Measurements from ENCODE around the gene RRP7A.
"Not testable (repeated sequence)": the region's sequence is repeated elsewhere in the genome, so short reads cannot be mapped to it uniquely, and the experiment has no call there.

RRP7A gene

DNA sequence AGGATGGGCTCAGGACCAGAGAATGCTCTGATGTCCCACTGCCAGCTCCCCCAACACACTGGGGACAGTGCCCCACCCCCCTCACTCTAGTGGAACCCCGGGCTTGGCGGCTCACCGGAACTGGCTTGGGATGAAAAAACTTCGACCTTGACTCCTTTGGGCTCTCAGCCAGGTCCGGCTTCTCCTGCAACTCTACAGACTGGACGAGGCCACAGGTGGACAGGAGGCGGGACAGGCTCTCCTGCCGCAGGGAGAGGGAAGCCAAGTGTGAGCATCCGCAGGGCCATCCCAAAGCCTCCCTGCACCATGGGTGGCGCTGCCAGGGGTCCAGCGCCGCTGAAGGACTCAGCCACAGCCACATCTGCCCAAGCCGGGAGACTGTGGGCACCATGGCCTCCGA, 3.7 kb downstream of the RRP7A start:
- Mint-ChIP-seq H3K36me3 (peaks cover 6% of the 10 kb centered on the region), H3K4me3 (no peak overlapping the region), H3K4me1 (peaks cover 15% of the 10 kb centered on the region), H3K27ac (peak overlapping the region; percentile 30), H3K27me3 (no peaks in the 10 kb centered on the region), H3K9me3 (no peaks in the 10 kb centered on the region)

DNA sequence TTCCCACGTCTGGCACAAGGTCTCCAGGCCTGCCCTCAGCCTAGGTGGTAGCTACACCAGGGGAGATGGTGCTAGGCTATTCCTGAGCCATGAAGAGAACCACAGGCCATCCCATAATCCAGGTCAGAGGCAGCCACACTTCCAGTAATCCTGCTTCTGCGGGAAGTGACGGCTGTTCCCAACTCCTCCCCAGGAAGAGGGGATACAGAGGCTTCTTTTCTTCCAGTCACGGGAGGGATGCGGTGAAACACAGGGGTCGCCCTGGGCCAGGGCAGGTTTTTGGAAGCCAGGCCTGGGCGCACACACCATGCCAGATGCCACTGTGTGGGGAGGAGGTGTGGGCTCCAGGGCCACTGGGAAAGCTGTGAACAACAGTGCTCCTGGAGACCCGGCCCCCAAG, 4.3 kb downstream of the RRP7A start:
- H3K4me3 Mint-ChIP-seq, H3K27ac Mint-ChIP-seq, H3K27me3 Mint-ChIP-seq, H3K9me3 Mint-ChIP-seq, H3K36me3 Mint-ChIP-seq: not testable (repeated sequence)
- H3K4me1 Mint-ChIP-seq: peaks cover 13% of the 10 kb centered on the region

DNA sequence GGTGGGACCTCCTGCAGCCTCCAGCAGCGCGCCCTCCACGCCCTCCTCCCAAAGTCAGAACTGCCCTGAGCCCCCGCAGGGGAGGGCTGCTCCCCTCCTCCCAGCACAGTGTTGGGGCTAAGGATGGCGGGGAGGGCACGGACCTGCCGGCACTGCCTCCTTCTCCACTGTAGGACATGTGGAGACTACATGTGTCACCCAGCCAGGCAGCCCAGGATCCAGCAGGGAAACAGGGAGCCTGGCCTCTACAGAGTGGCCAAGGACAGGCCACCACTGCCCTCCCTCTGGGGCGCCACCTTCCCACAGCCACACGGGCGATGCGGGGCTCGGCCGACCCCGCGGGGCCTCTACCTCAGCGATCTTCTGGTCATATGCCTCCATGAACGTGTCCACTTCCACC, 5.3 kb downstream of the RRP7A start:
- H3K4me3 Mint-ChIP-seq, H3K9me3 Mint-ChIP-seq, H3K4me1 Mint-ChIP-seq, H3K36me3 Mint-ChIP-seq, H3K27me3 Mint-ChIP-seq: not testable (repeated sequence)
- peak overlapping the region; percentile 35 for H3K27ac Mint-ChIP-seq

DNA sequence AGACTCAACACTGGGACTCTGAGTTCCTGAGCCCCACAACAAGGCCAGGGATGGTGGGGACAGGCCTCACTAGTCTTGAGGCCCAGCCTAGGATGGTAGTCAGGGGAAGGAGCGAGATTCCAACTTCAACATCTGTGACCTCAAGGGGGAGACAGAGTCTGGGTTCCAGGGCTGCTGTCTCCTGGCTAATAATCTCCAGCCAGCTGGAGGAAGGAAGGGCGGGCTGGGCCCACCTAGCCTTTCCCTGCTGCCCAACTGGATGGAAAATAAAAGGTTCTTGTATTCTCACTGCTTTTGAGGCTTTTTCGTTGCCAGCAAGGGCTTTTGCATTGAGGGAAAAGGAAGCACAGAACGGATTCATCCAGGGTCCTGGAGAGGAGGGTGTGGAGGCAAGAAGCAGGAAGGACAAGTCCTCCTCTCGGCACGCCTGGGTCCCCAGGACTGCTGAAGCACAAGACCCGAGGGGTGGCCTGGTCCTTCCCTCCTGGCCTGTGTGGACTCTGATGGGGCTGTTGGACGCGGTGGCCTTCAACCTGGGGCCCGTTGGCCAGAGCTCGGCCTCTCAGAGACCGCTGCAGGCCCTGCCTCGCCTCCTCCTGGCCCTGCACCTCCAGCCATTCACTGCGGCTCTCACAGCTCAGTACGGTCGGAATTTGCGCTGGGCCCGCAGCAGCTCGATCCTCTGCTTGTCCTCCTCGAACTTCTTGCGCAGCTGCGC, 7.2 kb downstream of the RRP7A start:
- not testable (repeated sequence) for H3K9me3 Mint-ChIP-seq, H3K36me3 Mint-ChIP-seq, H3K4me1 Mint-ChIP-seq, H3K27ac Mint-ChIP-seq, H3K27me3 Mint-ChIP-seq, H3K4me3 Mint-ChIP-seq

DNA sequence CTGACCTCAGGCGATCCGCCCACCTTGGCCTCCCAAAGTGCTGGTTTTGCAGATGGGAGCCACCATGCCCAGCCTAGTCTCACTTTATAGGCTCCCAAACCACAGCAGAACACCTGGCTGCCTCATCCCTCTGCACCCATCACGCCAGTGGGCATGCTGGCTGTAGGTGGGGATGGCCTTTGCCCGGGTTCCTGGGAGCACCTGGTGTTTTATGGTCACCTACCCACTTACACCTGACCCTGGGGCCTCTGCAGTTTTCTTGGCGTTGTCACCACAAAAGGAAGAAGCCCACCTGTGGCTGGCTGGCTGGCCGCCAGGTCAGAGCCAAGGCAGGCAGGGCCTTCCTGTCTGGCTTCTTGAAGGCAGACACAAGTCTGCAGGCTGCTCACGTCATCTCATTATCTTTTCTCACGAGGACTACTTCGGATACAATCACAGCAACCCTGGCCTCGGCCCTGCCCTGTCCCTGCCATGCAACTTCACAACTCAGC, 8.2 kb downstream of the RRP7A start:
- no peaks in the 10 kb centered on the region for H3K36me3 Mint-ChIP-seq
- no peaks in the 10 kb centered on the region for H3K27me3 Mint-ChIP-seq
- peaks cover 4% of the 10 kb centered on the region for H3K4me1 Mint-ChIP-seq
- peak overlapping the region; percentile 36 for H3K27ac Mint-ChIP-seq
- no peaks in the 10 kb centered on the region for H3K9me3 Mint-ChIP-seq
- no peak overlapping the region for H3K4me3 Mint-ChIP-seq

DNA sequence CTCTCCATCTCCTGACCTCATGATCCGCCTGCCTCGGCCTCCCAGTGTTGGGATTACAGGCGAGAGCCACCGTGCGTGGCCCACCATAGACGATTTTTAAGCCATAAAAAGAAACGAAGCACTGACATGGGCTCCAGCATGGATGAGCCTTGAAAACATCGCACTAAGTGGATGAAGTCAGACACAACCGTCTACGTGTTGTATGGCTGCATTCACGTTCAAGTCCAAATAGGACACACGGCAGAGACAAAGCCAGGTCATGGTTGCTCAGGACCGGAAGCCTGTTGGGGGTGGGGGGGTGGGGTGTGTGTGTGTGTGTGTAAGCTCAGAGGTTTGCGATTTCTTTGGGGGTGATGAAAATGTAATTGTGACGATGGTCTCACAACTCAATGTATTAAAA, 10.0 kb downstream of the RRP7A start:
- no peaks in the 10 kb centered on the region for H3K27me3 Mint-ChIP-seq
- peak overlapping the region; percentile 31 for H3K27ac Mint-ChIP-seq
- H3K4me3 Mint-ChIP-seq: no peak overlapping the region
- H3K36me3 Mint-ChIP-seq: no peaks in the 10 kb centered on the region
- H3K4me1 Mint-ChIP-seq: peaks cover 4% of the 10 kb centered on the region
- no peaks in the 10 kb centered on the region for H3K9me3 Mint-ChIP-seq

DNA sequence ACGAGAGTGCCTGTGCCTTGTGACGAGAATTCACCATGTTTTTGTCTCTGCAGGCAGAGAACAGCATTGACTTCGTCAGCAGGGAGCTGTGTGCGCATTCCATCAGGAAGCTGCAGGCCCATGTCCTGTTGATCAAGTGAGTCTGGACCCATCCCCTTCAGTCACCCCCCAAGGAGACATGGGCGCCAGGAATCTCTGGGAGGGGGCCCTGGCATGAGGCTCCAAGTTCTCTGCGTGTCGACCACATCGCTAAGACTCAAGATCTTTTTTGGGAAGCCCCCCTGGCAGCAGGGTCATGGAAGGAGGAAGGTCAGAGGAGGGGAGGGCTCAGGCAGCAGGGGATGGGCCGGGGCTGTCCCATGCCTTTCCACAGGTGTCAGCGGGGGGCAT, 10.6 kb downstream of the RRP7A start:
- H3K27me3 Mint-ChIP-seq, H3K27ac Mint-ChIP-seq, H3K36me3 Mint-ChIP-seq, H3K4me1 Mint-ChIP-seq, H3K9me3 Mint-ChIP-seq, H3K4me3 Mint-ChIP-seq: not testable (repeated sequence)

DNA sequence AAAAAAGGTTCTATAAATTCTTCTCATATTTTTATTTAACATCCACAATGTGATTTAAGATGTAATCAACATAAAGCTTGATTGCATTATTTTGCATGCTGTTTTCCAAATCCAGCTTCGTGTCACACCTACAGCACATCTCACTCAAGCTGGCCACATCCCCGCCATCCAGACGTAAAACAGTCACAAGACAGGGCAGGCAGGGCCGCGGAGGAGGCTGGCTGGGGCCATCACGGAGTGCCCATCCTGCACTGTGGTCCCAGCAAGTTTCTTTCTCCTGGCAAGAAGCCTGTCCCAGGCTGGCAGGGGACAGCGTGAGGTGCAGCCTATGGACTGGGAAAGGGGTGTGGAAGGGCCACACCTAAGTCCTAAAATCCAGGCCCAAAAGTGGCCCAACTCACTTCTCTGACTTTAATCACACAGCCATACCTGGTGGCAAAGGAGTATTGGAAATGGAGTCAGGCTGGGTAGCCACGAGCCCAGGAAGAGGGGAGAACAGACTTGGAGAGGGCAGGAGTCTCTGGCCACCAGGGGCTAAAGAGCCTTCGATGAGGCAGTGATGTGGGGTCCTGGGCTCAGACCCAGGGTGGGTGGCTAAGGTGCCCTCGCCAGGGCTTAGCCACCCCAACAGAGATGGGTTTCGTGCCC, 11.1 kb downstream of the RRP7A start:
- H3K27ac Mint-ChIP-seq: peak overlapping the region; percentile 30
- not testable (repeated sequence) for H3K27me3 Mint-ChIP-seq, H3K4me1 Mint-ChIP-seq, H3K9me3 Mint-ChIP-seq, H3K36me3 Mint-ChIP-seq, H3K4me3 Mint-ChIP-seq

DNA sequence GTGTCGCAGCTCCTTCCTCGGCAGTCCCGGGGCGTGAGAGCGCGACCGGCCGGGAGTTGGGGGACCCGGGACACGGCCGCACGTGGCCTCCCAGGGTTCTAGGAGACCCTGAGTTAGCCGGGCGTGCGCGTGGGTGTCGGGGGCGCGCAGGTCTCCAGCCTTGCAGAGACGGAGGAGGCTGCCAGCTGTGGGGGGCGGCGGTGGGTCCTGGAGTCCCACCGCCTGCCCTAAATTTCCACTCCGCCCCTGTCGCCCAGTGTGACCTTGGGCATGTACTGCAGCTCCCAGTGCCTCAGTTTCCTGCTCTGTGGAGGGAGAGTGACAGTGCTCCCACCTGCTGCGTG, 18.8 kb downstream of the RRP7A start:
- Mint-ChIP-seq H3K27me3 (no peaks in the 10 kb centered on the region), H3K4me3 (no peak overlapping the region), H3K27ac (no peak overlapping the region), H3K4me1 (peaks cover 14% of the 10 kb centered on the region), H3K9me3 (no peaks in the 10 kb centered on the region), H3K36me3 (no peaks in the 10 kb centered on the region)

DNA sequence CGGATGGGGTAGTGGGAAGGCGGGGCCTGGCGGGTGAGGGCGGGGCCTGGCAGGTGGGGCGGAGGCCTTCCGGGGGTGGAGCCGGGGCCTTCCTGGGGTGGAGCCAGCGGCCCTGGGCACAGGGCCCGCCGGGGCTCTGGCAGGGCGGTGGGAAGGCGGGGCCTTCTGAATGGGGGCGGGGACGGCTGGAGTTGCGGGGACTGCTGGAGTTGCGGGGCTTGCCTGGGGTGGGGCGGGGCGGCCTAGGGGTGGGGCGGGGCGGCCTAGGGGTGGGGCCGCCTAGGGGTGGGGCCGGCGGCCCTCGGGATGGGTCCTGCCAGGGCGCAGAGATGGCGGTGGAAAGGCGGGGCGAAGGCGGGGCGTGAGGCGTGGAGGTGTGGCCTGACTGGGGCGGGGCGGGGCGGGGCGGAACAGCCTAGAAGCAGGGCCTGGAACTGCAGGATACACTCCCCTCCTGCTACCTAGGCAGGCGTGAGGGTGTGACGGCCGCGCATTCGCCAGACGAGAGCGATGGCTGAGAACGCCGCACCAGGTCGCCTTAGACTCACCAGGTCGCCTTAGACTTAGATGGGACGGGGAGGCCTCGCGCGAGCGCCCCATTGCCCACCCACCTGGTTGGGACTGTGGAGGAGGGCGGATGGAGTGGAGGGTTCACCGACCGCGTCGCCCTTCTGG, 19.3 kb downstream of the RRP7A start:
- peaks cover 14% of the 10 kb centered on the region for H3K4me1 Mint-ChIP-seq
- H3K27me3 Mint-ChIP-seq: no peaks in the 10 kb centered on the region
- H3K4me3 Mint-ChIP-seq: peak overlapping the region; percentile 71
- no peak overlapping the region for H3K27ac Mint-ChIP-seq
- H3K9me3 Mint-ChIP-seq: no peaks in the 10 kb centered on the region
- H3K36me3 Mint-ChIP-seq: no peaks in the 10 kb centered on the region

DNA sequence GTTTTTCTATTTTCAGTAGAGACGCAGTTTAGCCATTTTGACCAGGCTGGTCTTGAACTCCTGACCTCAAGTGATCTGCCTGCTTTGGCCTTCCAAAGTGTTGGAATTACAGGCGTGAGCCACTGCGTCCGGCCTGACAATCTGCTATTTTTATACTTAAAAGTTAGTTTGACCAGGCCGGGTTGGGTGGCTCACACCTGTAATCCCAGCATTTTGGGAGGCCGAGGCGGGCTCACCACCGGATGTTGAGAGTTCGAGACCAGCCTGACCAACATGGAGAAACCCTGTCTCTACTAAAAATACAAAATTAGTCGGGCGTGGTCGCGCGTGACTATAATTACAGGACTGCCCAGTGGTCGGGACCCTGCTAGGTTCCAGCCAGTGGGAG, 19.8 kb downstream of the RRP7A start:
- H3K27me3 Mint-ChIP-seq, H3K36me3 Mint-ChIP-seq, H3K27ac Mint-ChIP-seq, H3K9me3 Mint-ChIP-seq: not testable (repeated sequence)
- H3K4me3 Mint-ChIP-seq: peak overlapping the region; percentile 71
- H3K4me1 Mint-ChIP-seq: peaks cover 14% of the 10 kb centered on the region

DNA sequence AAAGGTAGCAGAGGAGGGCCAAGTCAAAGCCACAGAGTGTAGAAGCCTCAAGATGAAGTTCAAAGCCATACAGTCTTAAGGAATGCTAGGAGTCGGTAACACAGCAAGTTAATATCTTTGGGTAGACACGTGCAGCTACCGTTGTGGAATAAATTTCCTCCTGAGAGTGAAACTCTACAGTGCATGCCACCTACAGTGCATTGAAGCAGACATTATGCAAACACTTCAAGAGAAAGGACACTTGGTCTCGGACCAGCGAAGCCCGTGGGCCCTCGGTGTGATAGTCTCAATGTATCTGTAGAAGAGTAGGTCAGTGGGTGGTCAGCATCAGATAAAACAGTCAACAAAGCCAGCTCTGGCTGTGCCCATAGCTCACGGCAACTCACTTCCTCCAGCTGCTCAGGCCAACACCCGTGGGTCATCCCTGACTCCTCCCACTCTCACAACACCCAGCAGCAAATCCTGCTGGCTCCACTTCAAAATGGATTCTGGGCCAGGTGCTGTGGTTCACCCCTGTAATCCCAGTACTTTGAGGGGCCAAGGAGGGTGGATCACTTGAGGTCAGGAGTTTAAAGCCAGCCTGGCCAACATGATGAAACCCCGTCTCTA, 24.0 kb downstream of the RRP7A start:
- not testable (repeated sequence) for H3K27ac Mint-ChIP-seq, H3K9me3 Mint-ChIP-seq, H3K4me3 Mint-ChIP-seq

DNA sequence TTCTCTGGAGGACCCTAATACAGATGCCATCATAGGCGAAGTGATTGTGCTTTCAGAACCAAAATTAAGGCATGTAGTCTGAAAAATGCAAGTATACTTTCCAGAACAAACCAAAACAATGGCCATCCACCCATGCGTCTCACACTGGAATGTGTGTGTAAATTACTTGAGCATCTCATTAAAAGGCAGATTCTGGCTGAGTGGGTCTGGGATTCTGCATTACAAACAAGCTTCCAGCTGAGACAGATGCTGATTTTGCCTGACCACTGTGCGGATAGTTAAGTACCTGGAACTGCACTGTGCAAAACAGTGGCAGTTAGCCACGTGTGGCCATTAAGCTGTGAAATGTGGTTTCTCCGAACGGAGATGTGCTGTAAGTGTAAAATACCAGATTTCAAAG, 26.2 kb downstream of the RRP7A start:
- Mint-ChIP-seq H3K36me3 (no peaks in the 10 kb centered on the region), H3K27me3 (no peaks in the 10 kb centered on the region), H3K4me3 (no peak overlapping the region)

More for the DNA sequence above, 24.0 kb downstream of the RRP7A start:
- peaks cover 14% of the 10 kb centered on the region for H3K4me1 Mint-ChIP-seq
- H3K27me3 Mint-ChIP-seq, H3K36me3 Mint-ChIP-seq: not testable (repeated sequence)

DNA sequence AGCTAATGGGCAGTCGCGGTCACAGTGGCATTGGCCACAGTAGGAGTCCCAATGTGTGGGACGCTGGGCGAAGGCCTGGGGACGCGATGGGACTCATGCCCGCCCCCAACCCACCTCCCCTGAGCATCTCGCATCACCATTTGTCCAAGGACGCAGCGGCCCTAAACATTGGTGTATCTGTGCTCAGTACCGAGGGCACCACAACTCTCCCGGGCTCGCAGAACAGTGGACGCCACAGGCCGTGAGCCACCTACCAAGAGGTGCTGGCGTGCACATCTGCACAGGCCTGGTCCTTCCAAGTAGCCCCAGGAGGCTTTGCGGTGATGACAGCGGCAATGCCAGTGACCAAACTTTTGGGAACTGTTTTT, 27.3 kb downstream of the RRP7A start:
- Mint-ChIP-seq H3K27ac (no peak overlapping the region), H3K27me3 (no peaks in the 10 kb centered on the region), H3K4me1 (no peaks in the 10 kb centered on the region), H3K36me3 (no peaks in the 10 kb centered on the region), H3K9me3 (no peaks in the 10 kb centered on the region), H3K4me3 (no peak overlapping the region)

More for the DNA sequence above, 26.2 kb downstream of the RRP7A start:
- H3K4me1 Mint-ChIP-seq: peaks cover 3% of the 10 kb centered on the region
- H3K9me3 Mint-ChIP-seq: no peaks in the 10 kb centered on the region
- no peak overlapping the region for H3K27ac Mint-ChIP-seq

DNA sequence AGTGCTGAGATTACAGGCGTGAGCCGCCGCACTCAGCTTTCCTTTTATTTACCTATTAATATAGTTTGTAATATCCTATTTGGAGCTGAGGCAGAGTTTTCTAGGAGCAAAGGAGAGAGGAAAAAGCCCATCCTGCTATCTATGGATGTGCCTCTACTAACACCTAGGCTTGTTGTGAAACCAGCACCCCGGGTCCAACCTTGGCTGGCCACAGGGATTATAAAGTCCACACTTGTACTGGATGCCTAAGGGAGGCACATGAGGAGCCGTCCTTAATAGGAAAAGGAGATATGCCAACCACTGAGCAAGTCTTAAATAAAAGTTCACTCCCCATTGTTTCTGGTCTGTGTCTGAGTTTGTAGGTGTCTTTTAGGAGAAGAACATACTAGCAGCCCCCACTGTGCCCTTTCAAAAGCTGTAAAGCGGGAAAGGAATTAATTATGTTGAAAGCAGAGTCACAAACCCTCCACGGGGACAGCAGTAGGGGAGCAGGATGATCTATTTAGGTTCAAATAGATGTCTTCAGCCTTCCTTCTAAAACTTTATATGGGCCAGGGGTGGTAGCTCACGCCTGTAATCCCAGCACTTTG, 29.3 kb downstream of the RRP7A start:
- Mint-ChIP-seq H3K36me3 (no peaks in the 10 kb centered on the region), H3K4me3 (no peak overlapping the region), H3K27ac (no peak overlapping the region), H3K27me3 (no peaks in the 10 kb centered on the region), H3K9me3 (no peaks in the 10 kb centered on the region), H3K4me1 (no peaks in the 10 kb centered on the region)

DNA sequence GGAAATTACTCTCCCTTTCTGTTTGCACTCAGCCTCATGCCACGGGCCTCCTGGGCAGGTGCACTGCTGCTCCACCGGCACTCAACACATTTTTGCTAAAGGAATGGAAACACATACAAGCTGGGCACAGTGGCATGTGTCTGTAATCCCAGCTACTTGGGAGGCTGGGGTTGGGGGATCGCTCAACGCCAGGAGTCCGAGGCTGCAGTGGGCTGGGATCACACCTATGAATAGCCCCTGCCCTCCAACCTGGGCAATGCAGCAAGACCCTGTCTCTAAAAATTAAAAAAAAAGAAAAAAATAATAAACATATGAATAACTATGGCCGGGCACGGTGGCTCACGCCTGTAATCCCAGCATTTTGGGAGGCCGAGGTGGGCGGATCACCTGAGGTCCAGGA, 30.6 kb downstream of the RRP7A start:
- no peaks in the 10 kb centered on the region for H3K9me3 Mint-ChIP-seq
- H3K36me3 Mint-ChIP-seq: no peaks in the 10 kb centered on the region
- H3K27ac Mint-ChIP-seq: no peak overlapping the region
- no peak overlapping the region for H3K4me3 Mint-ChIP-seq
- H3K27me3 Mint-ChIP-seq: no peaks in the 10 kb centered on the region
- H3K4me1 Mint-ChIP-seq: no peaks in the 10 kb centered on the region
